Stimulated activated naive CD8-positive, alpha-beta T cell treated with anti-CD3 and anti-CD28 coated beads, Interleukin-15, amount 100 ng/mL, for 72 hours (primary cell): ENCODE data around the gene KIRREL3.

Source experiments
- ATAC-seq: fragments of 150-1000 bp; cut with Tn5 transposase; 2 replicates; pipeline ENCODE4 v1.10.0; 2021; ENCODE audit warnings: mild to moderate bottlenecking, moderate library complexity
- DNase-seq, 2 donors: peaks; one replicate each; pipeline ENCODE4 v3.0.0; 2021 to 2022
- H3K27ac Mint-ChIP-seq, 2 donors: one replicate each; pipeline ENCODE4 v1.8.0; 2022; ENCODE audit warnings: mild to moderate bottlenecking in 2 of 2, mixed read lengths in 2 of 2, moderate library complexity in 2 of 2
- H3K27me3 Mint-ChIP-seq: one replicate; pipeline ENCODE4 v1.8.0; 2022; ENCODE audit warnings: mixed read lengths
- H3K4me1 Mint-ChIP-seq: one replicate; pipeline ENCODE4 v1.8.0; 2022; ENCODE audit warnings: mild to moderate bottlenecking, mixed read lengths
- H3K4me3 Mint-ChIP-seq, 2 donors: one replicate each; pipeline ENCODE4 v1.8.0; 2022; ENCODE audit warnings: mild to moderate bottlenecking in 2 of 2, mixed read lengths in 2 of 2, moderate library complexity in 1 of 2
- H3K9me3 Mint-ChIP-seq, 2 donors: one replicate each; pipeline ENCODE4 v1.8.0; 2022; ENCODE audit warnings: mixed read lengths in 2 of 2

Gene KIRREL3

DNA sequence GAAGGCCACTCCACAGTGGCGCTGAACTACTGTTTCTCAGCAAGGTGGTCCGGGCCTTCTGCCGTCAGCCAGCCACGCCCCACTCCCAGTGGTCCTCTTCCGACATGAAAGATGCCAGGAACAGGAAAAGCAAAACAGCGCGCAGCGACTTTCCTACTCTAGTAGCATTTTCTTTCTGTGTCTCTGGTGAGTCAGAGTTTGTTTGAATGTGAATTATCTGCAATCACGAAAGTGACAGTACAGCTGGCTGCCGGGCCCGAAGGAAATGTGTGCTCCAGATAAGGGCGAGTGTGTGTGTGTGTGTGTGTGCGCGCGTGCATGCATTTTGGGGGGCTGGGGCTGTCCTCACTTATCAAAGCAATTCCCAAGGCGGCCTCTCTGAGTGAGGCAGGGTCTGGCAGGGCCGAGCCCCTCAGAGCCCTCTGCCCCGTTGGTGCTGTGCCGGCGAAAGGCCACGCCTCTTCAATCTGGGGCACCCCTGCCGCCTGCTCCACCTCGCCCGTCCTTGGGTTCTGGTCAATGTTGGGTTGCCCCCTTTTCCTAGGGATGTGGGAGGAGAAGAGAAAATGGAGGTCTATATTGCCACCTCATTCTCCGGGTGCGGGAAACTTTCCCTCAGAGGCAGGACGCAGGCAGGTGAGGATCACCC lies 288.5 kb downstream of the KIRREL3 start:
- ATAC-seq (no peak), DNase-seq (no peak)
- no peak overlapping the region for H3K4me3 Mint-ChIP-seq
- H3K9me3 Mint-ChIP-seq = no peaks in the 10 kb centered on the region
- peaks cover 40% of the 10 kb centered on the region for H3K27me3 Mint-ChIP-seq
- no peak overlapping the region for H3K27ac Mint-ChIP-seq
- no peaks in the 10 kb centered on the region for H3K4me1 Mint-ChIP-seq

DNA sequence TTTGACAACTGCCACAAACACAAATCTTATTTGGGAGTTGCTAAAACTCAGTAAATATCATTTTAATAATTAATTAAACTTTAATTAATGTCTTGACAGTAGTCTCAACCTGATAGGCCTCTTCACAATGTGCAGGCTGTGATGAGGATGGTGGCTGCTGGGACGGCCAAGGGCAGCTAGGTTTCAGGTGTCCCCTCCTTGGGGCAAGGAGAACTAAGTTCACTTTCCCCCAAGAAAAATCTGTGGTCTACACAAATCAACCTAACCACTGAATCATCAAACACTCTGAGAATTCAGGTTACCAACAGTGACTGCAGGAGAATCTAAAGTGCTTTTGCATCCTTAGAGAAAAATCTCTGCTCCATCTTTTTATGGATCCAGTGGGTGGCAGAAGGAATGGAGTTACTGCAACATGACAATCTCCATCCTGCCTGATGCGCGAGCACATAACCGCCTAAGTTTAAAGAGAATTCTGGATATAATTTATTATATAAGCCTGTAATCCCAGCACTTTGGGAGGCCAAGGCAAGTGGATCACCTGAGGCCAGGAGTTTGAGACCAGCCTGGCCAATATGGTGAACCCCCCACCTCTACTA lies 289.7 kb downstream of the KIRREL3 start:
- Mint-ChIP-seq H3K27ac (no peak overlapping the region), H3K9me3 (no peaks in the 10 kb centered on the region), H3K4me3 (no peak overlapping the region), H3K4me1 (no peaks in the 10 kb centered on the region), H3K27me3 (peaks cover 40% of the 10 kb centered on the region)
- ATAC-seq = no peak
- no peak for DNase-seq

DNA sequence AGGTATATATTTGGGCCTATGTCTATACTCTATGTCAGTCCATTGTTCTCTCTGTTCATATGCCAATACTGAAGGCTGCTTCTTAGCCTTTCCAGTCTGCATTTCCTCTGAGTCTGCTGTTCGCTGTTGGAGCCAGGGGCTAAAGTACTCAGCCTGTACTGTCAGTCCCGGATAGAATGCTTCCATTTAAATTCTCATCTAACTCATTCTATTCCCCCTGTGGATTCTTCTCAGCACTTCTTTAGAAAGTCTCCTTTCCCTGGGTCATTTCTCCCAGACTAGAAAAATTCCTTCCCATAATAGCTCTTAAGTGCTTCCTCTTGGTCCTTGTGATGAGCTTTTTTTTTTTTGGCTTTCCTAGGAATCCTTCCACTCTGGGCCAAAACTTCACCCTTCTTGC lies 293.1 kb downstream of the KIRREL3 start:
- H3K27me3 Mint-ChIP-seq = peaks cover 22% of the 10 kb centered on the region
- no peak for ATAC-seq

DNA sequence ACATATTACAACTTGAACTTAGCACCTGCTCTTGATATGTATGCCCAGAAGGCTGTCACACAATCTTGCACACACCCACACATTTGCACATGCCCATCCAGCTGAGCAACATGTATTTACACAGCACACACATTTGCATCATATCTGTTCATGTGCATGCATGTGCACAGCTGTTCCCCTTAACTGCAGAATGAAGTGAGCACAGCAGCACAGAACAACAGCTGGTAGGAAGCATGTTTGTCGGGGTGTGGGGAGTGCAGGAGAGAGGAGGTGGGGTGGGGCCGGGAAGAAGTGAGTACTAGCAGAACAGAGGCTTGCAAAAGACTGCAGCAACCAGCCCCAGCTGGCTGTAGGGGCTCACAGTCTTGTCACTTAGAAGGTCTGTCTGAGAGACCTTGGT lies 296.5 kb downstream of the KIRREL3 start:
- Mint-ChIP-seq H3K27ac (no peak overlapping the region), H3K4me3 (no peak overlapping the region), H3K27me3 (peaks cover 14% of the 10 kb centered on the region), H3K4me1 (no peaks in the 10 kb centered on the region), H3K9me3 (no peaks in the 10 kb centered on the region)
- DNase-seq (no peak), ATAC-seq (no peak)

More for the DNA sequence above, 293.1 kb downstream of the KIRREL3 start:
- H3K9me3 Mint-ChIP-seq = no peaks in the 10 kb centered on the region
- H3K27ac Mint-ChIP-seq = no peak overlapping the region
- no peak for DNase-seq
- H3K4me1 Mint-ChIP-seq = no peaks in the 10 kb centered on the region
- no peak overlapping the region for H3K4me3 Mint-ChIP-seq

DNA sequence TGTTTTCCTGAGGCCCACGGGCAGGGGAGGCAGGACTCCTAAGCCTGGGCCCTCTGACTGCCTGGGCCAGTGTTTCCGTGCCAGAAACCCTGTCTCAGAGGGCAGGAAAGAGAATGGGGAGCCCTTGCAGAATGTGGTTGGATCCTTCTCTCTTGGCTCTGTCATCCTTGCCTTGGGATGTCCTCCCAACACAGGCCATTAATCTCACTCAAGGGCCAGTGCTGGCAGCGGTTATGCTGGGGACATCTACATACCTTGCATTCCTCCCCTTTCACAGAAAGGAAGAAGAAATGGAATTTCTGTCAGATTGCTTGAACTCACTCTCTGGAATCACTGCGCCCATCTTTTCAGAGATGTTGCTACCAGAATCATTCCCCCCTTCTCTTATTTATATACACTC lies 296.9 kb downstream of the KIRREL3 start:
- Mint-ChIP-seq H3K9me3 (no peaks in the 10 kb centered on the region), H3K4me3 (no peak overlapping the region), H3K27me3 (peaks cover 11% of the 10 kb centered on the region), H3K4me1 (no peaks in the 10 kb centered on the region), H3K27ac (no peak overlapping the region)
- ATAC-seq = no peak
- DNase-seq = no peak

DNA sequence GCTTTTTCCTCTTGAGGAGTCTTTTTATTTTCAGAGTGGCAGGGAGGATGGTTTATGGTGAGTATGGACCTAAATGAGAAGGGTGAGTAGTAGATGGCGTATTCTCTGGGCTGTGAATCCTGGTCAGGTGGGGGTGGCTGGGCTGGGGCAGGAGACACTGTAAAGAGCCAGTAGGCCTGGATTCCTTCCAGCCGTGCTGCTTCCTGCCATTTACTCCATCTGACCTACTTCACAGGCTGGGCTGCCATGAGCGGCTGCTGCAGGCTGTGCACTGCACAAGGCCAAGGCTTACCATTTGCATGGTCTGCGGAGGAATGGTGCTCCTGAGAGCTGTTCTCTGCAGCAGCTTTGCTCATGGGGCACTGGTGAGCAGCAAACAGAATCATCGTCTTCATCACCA lies 297.6 kb downstream of the KIRREL3 start:
- ATAC-seq (peak; percentile 16), DNase-seq (no peak)
- no peaks in the 10 kb centered on the region for H3K9me3 Mint-ChIP-seq
- H3K27me3 Mint-ChIP-seq = peaks cover 14% of the 10 kb centered on the region
- no peaks in the 10 kb centered on the region for H3K4me1 Mint-ChIP-seq
- H3K4me3 Mint-ChIP-seq = no peak overlapping the region
- no peak overlapping the region for H3K27ac Mint-ChIP-seq

DNA sequence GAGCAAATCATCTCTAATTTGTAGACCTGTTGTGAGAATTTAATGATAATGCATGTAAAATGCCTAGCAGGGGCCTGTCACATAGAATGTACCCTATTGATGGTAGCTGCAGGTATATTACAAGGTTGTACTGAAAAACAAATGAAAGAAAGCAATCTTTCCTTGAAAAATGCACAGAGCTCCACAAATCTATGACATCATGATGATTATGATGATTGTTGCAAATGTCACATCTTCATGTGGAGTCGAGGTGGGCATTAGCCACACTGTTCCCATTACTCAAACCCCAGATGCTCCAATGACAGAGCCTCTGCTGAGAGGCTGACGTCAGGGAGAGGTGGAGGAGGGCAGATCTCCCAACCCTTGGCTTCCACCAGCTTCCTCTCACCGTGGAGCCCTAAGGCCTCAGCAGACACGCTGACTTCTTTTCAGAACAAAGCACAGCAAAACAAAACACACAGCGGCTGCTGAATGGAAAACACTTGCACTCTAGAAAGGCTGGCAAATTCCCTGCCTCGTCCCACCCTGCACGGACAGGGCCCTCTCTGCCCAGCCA lies 298.3 kb downstream of the KIRREL3 start:
- no peak for DNase-seq
- Mint-ChIP-seq H3K9me3 (no peaks in the 10 kb centered on the region), H3K4me3 (no peak overlapping the region), H3K27ac (no peak overlapping the region), H3K27me3 (peaks cover 14% of the 10 kb centered on the region), H3K4me1 (no peaks in the 10 kb centered on the region)
- no peak for ATAC-seq

DNA sequence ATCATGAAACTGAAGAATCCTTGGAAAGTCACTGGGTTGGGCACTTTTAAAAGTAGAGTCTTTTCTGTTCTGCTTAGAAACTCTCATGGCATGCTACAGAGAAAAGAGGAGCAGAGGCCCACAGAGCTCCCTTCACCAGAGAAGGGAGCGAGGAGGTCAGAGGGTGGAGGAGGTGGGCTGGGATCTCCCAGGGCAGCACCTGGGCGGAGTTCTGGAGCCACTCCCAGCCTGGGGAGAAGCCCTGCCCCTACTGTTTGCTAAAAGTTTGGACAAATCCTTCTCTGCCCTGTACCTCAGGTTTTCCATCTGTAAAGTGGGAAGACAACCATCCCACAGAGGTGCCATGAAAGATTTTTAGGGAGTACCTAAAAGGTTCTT lies 299.1 kb downstream of the KIRREL3 start:
- Mint-ChIP-seq H3K27me3 (peaks cover 14% of the 10 kb centered on the region), H3K27ac (no peak overlapping the region), H3K4me1 (no peaks in the 10 kb centered on the region), H3K4me3 (no peak overlapping the region), H3K9me3 (no peaks in the 10 kb centered on the region)
- DNase-seq = no peak
- ATAC-seq = no peak

DNA sequence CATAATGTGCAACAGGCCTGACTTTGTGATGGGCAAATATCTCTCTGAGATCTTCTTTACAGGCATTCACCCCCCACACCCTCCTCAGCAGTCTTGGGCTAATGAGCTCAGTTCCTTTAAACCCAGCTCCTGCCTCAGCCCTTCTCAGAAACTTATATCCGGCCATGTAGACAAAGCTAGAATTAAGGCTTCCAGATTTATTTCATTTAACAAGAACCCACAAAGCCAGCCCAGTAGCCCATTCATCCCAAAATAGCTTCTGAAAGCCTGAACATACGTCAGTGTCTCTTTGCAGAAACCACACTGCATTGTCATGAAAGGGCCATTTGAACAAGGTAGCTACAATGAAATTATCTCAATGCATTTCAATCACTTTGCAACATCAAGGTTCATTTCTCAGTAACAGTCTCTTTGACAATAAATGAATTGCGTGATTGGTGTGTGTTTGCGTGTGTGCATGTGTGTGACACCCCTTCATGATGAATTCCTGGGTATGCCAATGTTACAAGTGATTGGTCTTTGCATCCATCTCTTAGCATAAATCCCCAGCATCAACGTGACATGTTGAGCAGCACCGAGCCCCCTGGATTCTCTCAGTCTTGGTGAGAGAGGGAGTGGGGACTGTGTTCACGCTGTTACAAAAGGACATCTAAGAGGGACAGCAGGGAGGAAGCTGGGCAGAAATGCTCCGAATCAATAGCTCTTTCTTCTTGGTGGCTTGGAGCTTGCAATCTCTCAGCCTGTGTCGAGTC lies 299.6 kb downstream of the KIRREL3 start:
- no peak for DNase-seq
- Mint-ChIP-seq H3K27me3 (peaks cover 14% of the 10 kb centered on the region), H3K9me3 (no peaks in the 10 kb centered on the region), H3K4me1 (no peaks in the 10 kb centered on the region), H3K4me3 (no peak overlapping the region), H3K27ac (no peak overlapping the region)
- no peak for ATAC-seq

DNA sequence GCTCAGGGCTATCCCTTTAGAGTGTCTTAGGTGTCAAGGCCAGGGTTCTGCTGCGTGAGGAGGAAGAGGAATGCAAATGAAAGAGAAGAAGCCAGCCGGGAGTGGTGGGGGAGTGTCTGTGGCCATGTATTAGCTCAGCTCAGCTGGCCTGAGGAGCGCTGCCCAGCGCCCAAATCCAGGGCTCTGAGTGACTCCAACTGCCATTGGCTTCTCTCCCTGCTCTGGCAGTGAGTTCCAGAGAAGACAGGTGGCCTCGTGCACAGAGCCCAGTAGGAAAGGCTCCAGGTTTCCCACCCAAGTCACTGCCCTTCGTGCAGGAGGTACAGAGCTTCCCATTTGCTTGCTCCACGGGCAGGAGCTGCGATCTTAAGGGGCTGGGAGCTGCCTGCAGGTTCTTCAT lies 302.0 kb downstream of the KIRREL3 start:
- Mint-ChIP-seq H3K9me3 (no peaks in the 10 kb centered on the region), H3K27ac (no peak overlapping the region), H3K4me3 (no peak overlapping the region), H3K27me3 (peaks cover 14% of the 10 kb centered on the region), H3K4me1 (no peaks in the 10 kb centered on the region)
- no peak for DNase-seq
- no peak for ATAC-seq

DNA sequence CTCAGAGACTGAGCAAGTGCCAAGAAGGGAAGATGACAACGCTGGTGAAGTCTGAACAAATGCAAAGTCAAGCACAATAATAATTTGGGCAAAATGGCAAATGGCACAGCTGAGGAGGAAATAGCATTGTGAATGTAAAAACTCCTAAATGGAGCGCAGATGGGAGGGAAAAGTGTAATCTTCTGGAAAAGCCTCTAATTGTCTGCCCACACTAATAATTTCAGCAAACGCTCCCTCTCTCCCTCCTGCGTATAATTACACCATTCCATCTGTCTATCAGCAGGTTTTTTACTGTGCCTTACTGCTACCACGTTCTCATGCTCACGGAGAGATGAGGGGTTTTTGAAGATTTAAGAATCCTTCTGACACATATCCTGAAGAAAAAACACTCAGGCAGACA lies 302.6 kb downstream of the KIRREL3 start:
- Mint-ChIP-seq H3K9me3 (no peaks in the 10 kb centered on the region), H3K27ac (no peak overlapping the region), H3K4me1 (no peaks in the 10 kb centered on the region), H3K4me3 (no peak overlapping the region), H3K27me3 (peaks cover 14% of the 10 kb centered on the region)
- ATAC-seq (no peak), DNase-seq (no peak)

DNA sequence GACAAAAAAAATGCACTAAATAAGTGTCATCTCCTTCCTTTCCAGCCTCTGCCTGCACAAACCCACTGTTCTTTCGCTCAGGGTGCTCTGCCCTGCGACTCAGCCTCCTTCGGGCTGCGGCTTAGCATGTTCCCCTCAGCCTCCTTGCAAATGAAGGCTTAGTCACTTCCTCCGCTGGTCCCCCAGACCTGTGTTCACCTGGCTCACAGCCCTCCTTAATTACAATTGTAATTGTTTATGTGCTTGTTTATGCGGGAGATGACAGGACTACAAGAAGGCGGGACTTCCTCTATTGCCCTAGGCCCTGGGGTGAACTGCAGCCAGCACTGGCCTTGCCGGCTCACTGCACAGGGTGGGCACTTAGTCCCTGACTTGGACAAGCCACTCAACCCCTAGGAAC lies 303.6 kb downstream of the KIRREL3 start:
- DNase-seq = no peak
- ATAC-seq = no peak
- H3K27me3 Mint-ChIP-seq = peaks cover 14% of the 10 kb centered on the region
- H3K27ac Mint-ChIP-seq = no peak overlapping the region
- H3K4me1 Mint-ChIP-seq = no peaks in the 10 kb centered on the region
- no peak overlapping the region for H3K4me3 Mint-ChIP-seq
- no peaks in the 10 kb centered on the region for H3K9me3 Mint-ChIP-seq

DNA sequence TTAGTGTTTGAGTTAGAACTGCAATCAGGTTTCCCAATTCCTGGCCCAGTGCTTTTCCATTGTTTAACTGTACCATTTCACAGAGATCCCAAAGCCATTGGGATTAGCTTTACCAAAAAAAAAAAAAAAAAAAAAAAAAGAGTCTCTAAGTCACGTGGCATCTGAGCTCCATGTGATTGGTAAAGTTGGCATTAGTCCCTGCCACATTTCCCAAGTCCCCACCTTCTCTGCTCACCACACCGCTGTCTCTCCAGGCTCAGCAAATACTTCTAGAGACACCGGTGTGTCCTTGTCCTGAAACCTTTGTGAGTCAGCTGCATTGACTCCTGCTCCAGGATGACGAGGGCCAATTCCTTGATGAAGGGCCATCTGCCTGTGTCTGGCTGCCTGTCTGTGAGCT lies 305.3 kb downstream of the KIRREL3 start:
- H3K27ac Mint-ChIP-seq = no peak overlapping the region
- H3K4me3 Mint-ChIP-seq = no peak overlapping the region
- no peaks in the 10 kb centered on the region for H3K4me1 Mint-ChIP-seq
- H3K9me3 Mint-ChIP-seq = no peaks in the 10 kb centered on the region
- no peak for ATAC-seq
- peaks cover 14% of the 10 kb centered on the region for H3K27me3 Mint-ChIP-seq
- DNase-seq = no peak

DNA sequence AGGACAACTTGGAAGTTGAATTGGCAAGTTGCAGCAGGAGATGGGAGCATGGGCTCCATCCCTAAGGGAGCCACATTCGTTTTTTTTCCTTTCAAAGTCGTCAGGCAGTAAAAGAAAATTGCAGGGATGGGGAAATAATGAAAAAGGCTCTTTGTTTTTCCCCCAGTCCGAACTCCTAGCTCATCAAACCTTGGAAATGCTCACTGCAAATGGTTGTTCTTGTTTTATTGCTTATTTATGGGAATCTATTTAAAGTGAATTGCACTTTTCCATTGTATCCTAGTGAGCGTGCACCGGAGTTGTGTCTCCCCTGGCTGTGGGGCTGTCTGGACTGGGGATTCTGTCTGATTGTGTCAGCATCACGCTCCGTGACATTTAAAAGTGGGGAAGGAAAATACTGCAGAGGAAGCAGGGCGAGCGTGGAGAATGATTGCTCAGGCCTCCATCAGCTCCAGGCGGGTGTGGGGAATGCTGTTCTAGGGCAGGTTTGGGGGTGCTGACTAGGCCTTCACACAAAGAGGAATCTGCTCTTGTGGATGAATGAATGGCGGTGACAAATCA lies 306.4 kb downstream of the KIRREL3 start:
- Mint-ChIP-seq H3K9me3 (no peaks in the 10 kb centered on the region), H3K4me3 (no peak overlapping the region), H3K27me3 (peaks cover 13% of the 10 kb centered on the region), H3K4me1 (no peaks in the 10 kb centered on the region), H3K27ac (no peak overlapping the region)
- DNase-seq = no peak
- no peak for ATAC-seq

DNA sequence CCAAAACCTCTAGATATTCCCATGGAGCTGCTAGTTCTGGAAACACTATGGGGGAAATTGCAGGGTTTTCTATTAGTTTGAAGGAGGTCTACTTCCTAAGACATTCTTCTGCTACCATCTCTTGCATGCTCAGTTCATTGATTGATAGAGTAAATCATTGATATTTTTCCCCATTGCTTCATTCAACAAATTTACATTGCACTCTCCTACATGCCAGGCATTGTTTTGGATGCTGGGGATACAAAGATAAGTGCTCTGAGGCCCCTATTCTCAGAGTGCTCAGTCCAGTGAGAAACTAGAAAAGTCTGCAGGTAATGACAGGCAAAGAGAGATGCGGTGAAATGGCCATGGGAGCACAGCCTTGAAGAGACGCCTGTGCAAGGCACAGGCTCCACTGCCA lies 313.1 kb downstream of the KIRREL3 start:
- ATAC-seq (no peak), DNase-seq (no peak)
- Mint-ChIP-seq H3K4me1 (no peaks in the 10 kb centered on the region), H3K27ac (no peak overlapping the region), H3K27me3 (peaks cover 21% of the 10 kb centered on the region), H3K4me3 (no peak overlapping the region), H3K9me3 (no peaks in the 10 kb centered on the region)

DNA sequence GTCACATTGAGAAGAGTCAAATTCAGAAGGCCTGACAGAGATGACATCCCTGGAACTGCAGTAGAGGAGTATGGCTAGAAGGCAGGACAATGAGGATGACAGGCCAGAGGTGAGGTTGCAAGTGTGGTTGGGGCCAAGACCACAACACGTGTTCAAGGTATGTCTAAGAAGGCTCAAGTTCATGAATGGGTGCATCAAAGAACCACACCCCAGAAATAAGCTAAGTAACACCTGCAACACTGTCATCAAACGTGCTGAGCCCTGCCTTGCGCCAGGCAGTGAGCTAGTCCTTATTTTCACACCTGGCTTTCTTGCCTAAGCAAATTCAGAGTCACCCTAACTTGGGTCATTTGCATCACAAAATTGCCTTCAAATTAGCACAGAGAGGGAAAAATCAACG lies 313.6 kb downstream of the KIRREL3 start:
- no peak overlapping the region for H3K4me3 Mint-ChIP-seq

More for the DNA sequence above, 313.6 kb downstream of the KIRREL3 start:
- Mint-ChIP-seq H3K4me1 (no peaks in the 10 kb centered on the region), H3K27me3 (peaks cover 21% of the 10 kb centered on the region), H3K9me3 (no peaks in the 10 kb centered on the region), H3K27ac (no peak overlapping the region)
- no peak for ATAC-seq
- DNase-seq = no peak
